Measurements from ENCODE around the gene ZNF212. TPM values are rescaled to one million over a fixed set of nuclear protein-coding genes. Genes with fewer than 3 reads are reported as not detected.

The ZNF212 gene
- total RNA-seq, 2 experiments from 2014 or later, result 10.5 to 13.4 TPM

- H3K4me3 Mint-ChIP-seq, result no peak overlapping the region
- peak; percentile 68 for TF ChIP-seq CTCF (IDR thresholded peaks at IDR 0.05)
- intact Hi-C loops (cut with micrococcal nuclease), result no loop called here
- DNase-seq, result peak; percentile 90
- no peaks in the 10 kb centered on the region for H3K9me3 Mint-ChIP-seq
- CTCF ChIA-PET, result interaction anchor here (0.6 to 1.4 kb wide), 7 partner anchors 9 to 75 kb away, joined by 3 to 6 read pairs (median 4); partner anchors contain the start of genes ZNF282 and ZNF398
- peaks cover 62% of the 10 kb centered on the region for H3K36me3 Mint-ChIP-seq (ENCODE audit: low read depth)
- POLR2A ChIA-PET, result interaction anchor here (0.7 to 2.1 kb wide), 3 partner anchors 30 to 68 kb away, joined by 3 to 6 read pairs (median 5); no protein-coding TSS in a partner anchor
- no peaks in the 10 kb centered on the region for H3K27me3 Mint-ChIP-seq
- H3K4me1 Mint-ChIP-seq (ENCODE audit: low read depth), result peaks cover 20% of the 10 kb centered on the region
- H3K27ac Mint-ChIP-seq, result peak overlapping the region; percentile 91
- ATAC-seq, result peak; percentile 90
Measured at GRCh38 chr7:149209518-149210269, 29.8 kb upstream of the ZNF212 start.

- no peak overlapping the region for H3K4me3 Mint-ChIP-seq
- no peak for TF ChIP-seq CTCF (IDR thresholded peaks at IDR 0.05)
- H3K9me3 Mint-ChIP-seq, result no peaks in the 10 kb centered on the region
- H3K36me3 Mint-ChIP-seq (ENCODE audit: low read depth), result peaks cover 65% of the 10 kb centered on the region
- H3K4me1 Mint-ChIP-seq (ENCODE audit: low read depth), result peaks cover 18% of the 10 kb centered on the region
- ChIA-PET CTCF (interaction anchor here (0.6 to 1.4 kb wide), 7 partner anchors 8 to 74 kb away, joined by 3 to 6 read pairs (median 4); partner anchors contain the start of genes ZNF282 and ZNF398), POLR2A (interaction anchor here (0.7 to 2.1 kb wide), 4 partner anchors 8 to 67 kb away, joined by 3 to 6 read pairs (median 4); no protein-coding TSS in a partner anchor)
- peak overlapping the region; percentile 91 for H3K27ac Mint-ChIP-seq
- ATAC-seq (no peak), DNase-seq (no peak)
- intact Hi-C loops (cut with micrococcal nuclease), result no loop called here
- no peaks in the 10 kb centered on the region for H3K27me3 Mint-ChIP-seq
Measured at GRCh38 chr7:149210551-149210950, 28.9 kb upstream of the ZNF212 start.

- POLR2A ChIA-PET, result interaction anchor here (0.9 to 2.3 kb wide), 2 partner anchors 9 to 18 kb away, joined by 3 to 8 read pairs; partner anchors contain the start of gene ZNF282
Measured at GRCh38 chr7:149214020-149214720, 25.3 kb upstream of the ZNF212 start.

GRCh38 chr7:149216402-149216801 is 23.0 kb upstream of the ZNF212 start:
- Mint-ChIP-seq H3K36me3 (ENCODE audit: low read depth) (peaks cover 54% of the 10 kb centered on the region), H3K27ac (no peak overlapping the region), H3K27me3 (no peaks in the 10 kb centered on the region), H3K4me3 (no peak overlapping the region), H3K9me3 (no peaks in the 10 kb centered on the region), H3K4me1 (ENCODE audit: low read depth) (no peaks in the 10 kb centered on the region)
- ChIA-PET CTCF (no interaction called here), POLR2A (no interaction called here)
- TF ChIP-seq CTCF (IDR thresholded peaks at IDR 0.05), result no peak
- no peak for ATAC-seq
- DNase-seq, result no peak
- intact Hi-C loops (cut with micrococcal nuclease), result no loop called here

More at GRCh38 chr7:149214020-149214720, 25.3 kb upstream of the ZNF212 start:
- H3K9me3 Mint-ChIP-seq, result no peaks in the 10 kb centered on the region
- no peak overlapping the region for H3K27ac Mint-ChIP-seq
- no peak overlapping the region for H3K4me3 Mint-ChIP-seq
- peaks cover 63% of the 10 kb centered on the region for H3K36me3 Mint-ChIP-seq (ENCODE audit: low read depth)
- intact Hi-C loops (cut with micrococcal nuclease), result no loop called here
- TF ChIP-seq CTCF (IDR thresholded peaks at IDR 0.05), result no peak
- peaks cover 12% of the 10 kb centered on the region for H3K4me1 Mint-ChIP-seq (ENCODE audit: low read depth)
- no peak for DNase-seq
- no peaks in the 10 kb centered on the region for H3K27me3 Mint-ChIP-seq
- CTCF ChIA-PET, result interaction anchor here (0.9 to 1.2 kb wide), 2 partner anchors 19 to 48 kb away, joined by 3 read pairs; partner anchors contain the start of gene ZNF783
- ATAC-seq, result no peak
